Stimulated activated naive B cell treated with anti-CD40 and anti-IgM and Interleukin-4, amounts not matched to agents 10 μg/mL and 1 μg/mL and 100 μg/mL, for 72 hours (primary cell): Measurements from ENCODE around the gene C2orf15.

ENCODE experiments used
- ATAC-seq, 2 donors: fragments of 150-1000 bp; cut with Tn5 transposase; replicated peaks; 2 replicates each; pipeline ENCODE4 v1.10.0; 2021; ENCODE audit warnings: moderate library complexity in 1 of 2
- DNase-seq: peaks from one replicate; pipeline ENCODE4 v3.0.0; 2021
- H3K27ac Mint-ChIP-seq: one replicate; pipeline ENCODE4 v1.8.0; 2022; ENCODE audit warnings: mild to moderate bottlenecking, mixed read lengths
- H3K27me3 Mint-ChIP-seq, 2 donors: one replicate each; pipeline ENCODE4 v1.8.0; 2022; ENCODE audit warnings: mixed read lengths in 2 of 2
- H3K36me3 Mint-ChIP-seq, 2 donors: one replicate each; pipeline ENCODE4 v1.8.0; 2022; ENCODE audit warnings: mixed read lengths in 2 of 2, mild to moderate bottlenecking in 1 of 2
- H3K4me1 Mint-ChIP-seq, 2 donors: one replicate each; pipeline ENCODE4 v1.8.0; 2022; ENCODE audit warnings: mixed read lengths in 2 of 2, mild to moderate bottlenecking in 1 of 2
- H3K4me3 Mint-ChIP-seq, 2 donors: one replicate each; pipeline ENCODE4 v1.8.0; 2022; ENCODE audit warnings: mild to moderate bottlenecking in 2 of 2, mixed read lengths in 2 of 2, moderate library complexity in 1 of 2
- H3K9me3 Mint-ChIP-seq, 2 donors: one replicate each; pipeline ENCODE4 v1.8.0; 2022; ENCODE audit warnings: mixed read lengths in 2 of 2, mild to moderate bottlenecking in 1 of 2

C2orf15 gene

DNA sequence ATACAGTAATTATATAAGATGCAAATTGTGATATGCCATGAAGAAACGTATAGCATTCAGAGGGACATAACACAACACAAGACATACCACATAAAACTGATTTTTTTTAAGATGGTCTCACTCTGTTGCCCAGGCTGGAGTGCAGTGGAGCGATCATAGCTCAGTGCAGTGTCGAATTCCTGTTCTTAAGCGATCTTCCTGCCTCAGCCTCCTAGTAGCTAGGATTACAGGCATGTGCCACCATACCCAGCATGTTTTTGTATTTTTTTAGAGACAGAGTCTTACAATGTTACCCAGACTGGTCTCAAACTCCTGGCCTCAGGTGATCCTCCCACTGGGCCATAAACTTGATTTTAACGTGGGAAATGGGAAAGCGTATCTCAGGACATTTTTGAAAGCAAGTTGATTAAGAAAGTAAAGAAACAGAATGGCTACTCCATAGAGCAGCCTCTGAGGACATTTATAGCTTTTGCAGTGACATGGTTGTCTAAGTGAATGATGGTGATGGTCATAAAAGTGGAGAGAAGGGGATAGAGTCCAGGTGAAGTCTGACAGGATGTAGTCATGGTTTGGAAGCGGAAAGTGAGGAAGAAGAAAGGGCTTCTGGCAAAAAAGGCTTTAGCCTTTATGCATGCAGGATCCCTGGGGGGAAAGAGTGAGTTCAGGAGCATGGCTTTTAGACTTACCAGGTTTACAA, 10.8 kb downstream of the C2orf15 start:
- Mint-ChIP-seq H3K4me1 (peaks cover 25 to 27% of the 10 kb centered on the region in 2 donors), H3K36me3 (peaks cover 10 to 20% of the 10 kb centered on the region in 2 donors), H3K27ac (no peak overlapping the region), H3K9me3 (no peaks in the 10 kb centered on the region), H3K27me3 (no peaks in the 10 kb centered on the region), H3K4me3 (no peak overlapping the region)
- no peak for ATAC-seq
- DNase-seq = no peak

DNA sequence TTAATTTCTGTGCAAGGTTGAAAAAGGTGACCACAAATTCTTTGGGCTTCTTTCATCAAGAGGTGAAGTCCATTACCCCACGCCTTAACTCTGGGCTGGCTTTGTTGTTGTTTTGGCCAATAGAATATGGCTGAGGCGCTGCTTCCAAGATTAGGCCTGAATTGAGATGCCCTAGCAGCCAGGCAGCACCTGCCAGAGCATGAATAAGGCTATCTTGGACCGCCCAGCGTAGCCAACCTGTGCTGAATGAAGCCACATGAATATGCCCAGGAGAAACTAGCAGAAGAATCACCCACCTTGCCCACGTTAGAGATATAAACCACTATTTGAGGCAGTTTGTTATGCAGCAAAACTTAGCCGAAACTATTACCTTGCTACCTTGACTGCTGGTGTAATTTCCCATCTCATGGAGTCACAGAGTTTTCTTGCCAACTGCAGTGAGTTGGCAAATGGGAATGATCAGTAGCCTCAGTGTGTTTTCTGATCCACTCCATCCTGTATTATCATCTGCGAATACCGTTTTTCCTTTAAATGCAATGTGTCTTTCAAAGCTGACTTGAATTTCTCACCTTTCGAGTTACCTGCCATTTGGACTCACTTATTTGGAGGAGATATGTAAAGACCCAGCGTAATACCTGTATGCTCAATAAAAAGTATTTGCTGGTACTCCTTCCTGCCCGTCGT, 12.6 kb downstream of the C2orf15 start:
- Mint-ChIP-seq H3K9me3 (no peaks in the 10 kb centered on the region), H3K4me1 (peaks cover 31 to 34% of the 10 kb centered on the region in 2 donors), H3K27me3 (no peaks in the 10 kb centered on the region), H3K36me3 (peaks cover 18 to 29% of the 10 kb centered on the region in 2 donors), H3K27ac (peak overlapping the region; percentile 95), H3K4me3 (no peak overlapping the region)
- ATAC-seq = no peak
- no peak for DNase-seq

DNA sequence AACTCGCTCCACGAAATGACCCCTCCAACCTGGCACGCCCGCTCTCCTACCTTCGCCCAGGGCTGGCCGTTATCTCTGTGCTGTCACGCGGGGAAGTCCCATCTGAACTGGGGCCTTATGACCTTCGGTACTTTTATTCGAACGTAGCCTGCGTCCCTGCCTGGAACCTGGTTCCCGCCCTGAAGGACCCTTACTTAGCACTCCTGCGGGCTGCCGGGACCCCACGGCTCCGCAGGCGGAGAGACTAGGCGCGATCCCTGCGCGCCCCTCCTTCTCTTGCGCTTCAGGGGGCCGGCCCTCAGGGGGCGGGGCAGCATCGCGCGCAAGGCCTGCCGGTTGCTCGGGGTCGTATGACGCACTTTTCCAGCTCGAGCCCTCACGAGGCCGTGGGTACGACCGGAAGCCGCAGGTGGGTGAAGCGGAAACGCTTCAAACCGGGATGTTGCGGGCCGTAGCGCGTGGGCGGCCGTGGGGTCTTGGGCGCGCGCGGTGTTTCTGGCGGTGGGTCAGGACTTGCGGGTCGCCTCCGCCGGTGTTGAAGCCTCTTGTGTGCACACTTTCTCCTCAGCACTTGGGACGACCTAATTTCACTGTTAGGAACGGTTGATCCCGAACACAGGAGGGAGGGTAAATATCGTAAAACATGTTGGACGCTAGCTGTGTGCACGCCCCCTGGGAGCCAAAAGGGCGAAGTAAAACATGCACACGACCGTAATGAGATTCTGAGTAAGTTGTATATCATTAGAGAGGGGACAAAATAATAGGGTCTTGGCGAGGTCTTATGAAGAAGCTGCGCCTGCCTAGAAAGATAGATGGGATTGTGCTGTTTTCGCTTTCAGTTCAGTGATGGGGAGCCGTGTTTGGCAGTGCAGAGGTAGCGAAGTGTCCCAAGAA, 13.4 kb downstream of the C2orf15 start, which contains the start of the genes LIPT1 and TSGA10:
Gene LIPT1 (plus strand): TSS at position 325 of the 894 bp plus-strand sequence. CDS start 6,991 bp downstream, outside the sequence.
Gene TSGA10 (minus strand): TSS at position 300 of the 894 bp plus-strand sequence. CDS start 45,503 bp downstream, outside the sequence.
- H3K9me3 Mint-ChIP-seq = no peaks in the 10 kb centered on the region
- H3K4me1 Mint-ChIP-seq = peaks cover 39 to 42% of the 10 kb centered on the region in 2 donors
- peak within 1 kb of the TSS; percentile 95 for H3K27ac Mint-ChIP-seq
- ATAC-seq = peak; percentile 89 to 92
- peak; percentile 92 for DNase-seq
- peaks cover 20 to 34% of the 10 kb centered on the region in 2 donors for H3K36me3 Mint-ChIP-seq
- H3K27me3 Mint-ChIP-seq = no peaks in the 10 kb centered on the region
- no peak within 1 kb of the TSS for H3K4me3 Mint-ChIP-seq

DNA sequence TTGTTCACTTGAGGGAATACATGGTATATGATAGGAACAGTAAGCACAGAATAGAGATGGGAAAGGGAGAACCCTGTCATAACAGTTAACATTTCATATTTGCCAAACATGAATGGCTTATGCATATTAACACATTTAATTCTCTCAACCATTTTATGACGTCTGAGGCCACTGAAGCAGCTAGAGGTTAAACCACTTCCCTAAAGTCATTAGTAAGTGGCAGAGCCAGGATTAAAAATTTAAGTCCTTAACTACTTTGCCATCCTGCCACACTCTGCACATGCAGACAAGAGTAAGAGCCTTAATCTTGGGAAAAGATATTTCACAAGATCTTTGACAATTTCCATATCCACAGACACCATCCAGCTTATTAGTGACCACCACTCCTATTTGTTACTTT, 15.4 kb downstream of the C2orf15 start:
- no peaks in the 10 kb centered on the region for H3K27me3 Mint-ChIP-seq
- H3K4me3 Mint-ChIP-seq = peak overlapping the region; percentile 18 to 21
- peaks cover 22 to 35% of the 10 kb centered on the region in 2 donors for H3K36me3 Mint-ChIP-seq
- H3K27ac Mint-ChIP-seq = peak overlapping the region; percentile 59
- H3K9me3 Mint-ChIP-seq = no peaks in the 10 kb centered on the region
- H3K4me1 Mint-ChIP-seq = peaks cover 36 to 40% of the 10 kb centered on the region in 2 donors
- DNase-seq (no peak), ATAC-seq (peak; percentile 42 to 49)

DNA sequence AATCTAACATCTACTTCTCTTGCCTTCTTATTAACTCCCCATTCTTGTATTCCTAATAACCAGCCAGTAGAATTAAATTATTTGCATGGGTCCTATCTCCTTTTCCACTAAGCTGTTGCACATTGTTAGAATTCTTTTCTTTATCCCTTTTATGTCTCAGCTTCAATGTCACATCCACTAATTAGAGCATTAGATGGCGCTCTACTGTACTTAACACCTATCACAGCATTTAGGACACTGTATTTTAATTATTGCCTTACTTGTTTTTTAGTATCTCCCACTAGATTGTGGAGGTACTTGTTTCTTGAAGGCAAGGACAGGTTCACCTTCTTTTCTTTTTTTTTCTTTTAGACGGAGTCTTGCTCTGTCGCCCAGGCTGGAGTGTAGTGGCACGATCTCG, 17.1 kb downstream of the C2orf15 start:
- Mint-ChIP-seq H3K27me3 (no peaks in the 10 kb centered on the region), H3K36me3 (peaks cover 25 to 37% of the 10 kb centered on the region in 2 donors), H3K4me3 (no peak overlapping the region), H3K27ac (peak overlapping the region; percentile 43), H3K9me3 (no peaks in the 10 kb centered on the region), H3K4me1 (peaks cover 36 to 40% of the 10 kb centered on the region in 2 donors)
- DNase-seq (no peak), ATAC-seq (no peak)

DNA sequence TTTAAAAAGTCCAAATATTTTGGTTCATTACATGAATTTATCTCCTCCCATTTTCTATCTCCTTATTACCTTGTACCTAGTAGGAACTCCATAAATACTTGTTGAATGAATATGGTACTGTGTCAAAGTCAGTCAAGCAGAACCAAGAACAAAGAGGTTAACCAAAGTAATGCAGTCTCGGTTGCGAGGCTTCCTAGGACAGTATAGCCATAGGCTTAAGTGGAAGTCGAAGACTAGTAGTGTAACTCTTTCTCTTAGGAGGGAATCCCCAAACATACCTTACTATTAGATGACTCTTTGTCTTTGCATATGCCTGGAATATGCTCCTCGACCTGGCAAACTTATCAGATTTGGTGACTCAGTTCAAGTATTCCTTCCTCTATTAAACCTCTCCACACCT, 18.1 kb downstream of the C2orf15 start:
- ATAC-seq = no peak

DNA sequence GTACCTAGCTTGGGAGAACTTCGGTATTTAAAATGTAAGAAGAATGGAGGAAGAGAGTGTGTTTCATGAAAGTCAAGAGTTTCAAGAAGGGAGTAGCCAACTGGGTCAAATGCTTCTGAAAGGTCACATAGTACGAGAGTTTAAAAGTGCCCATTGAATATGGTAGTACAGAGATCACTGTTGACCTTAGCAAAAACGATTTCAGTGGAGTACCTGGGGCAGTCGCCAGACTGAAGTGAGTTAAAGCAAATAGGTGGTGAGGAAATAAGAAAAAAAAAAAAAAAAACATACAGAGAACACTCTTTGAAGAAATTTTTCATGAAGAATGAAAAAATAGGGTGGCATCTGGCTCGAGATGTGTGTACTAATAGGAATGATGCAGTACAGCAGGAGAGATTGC, 24.7 kb downstream of the C2orf15 start:
- Mint-ChIP-seq H3K4me3 (no peak overlapping the region), H3K9me3 (no peaks in the 10 kb centered on the region), H3K36me3 (peaks cover 20 to 42% of the 10 kb centered on the region in 2 donors), H3K27me3 (no peaks in the 10 kb centered on the region), H3K27ac (no peak overlapping the region), H3K4me1 (peaks cover 0 to 2% of the 10 kb centered on the region in 2 donors)
- peak in 1 of 2 donors; percentile 31 for ATAC-seq
- DNase-seq = no peak

More for the DNA sequence above, 18.1 kb downstream of the C2orf15 start:
- no peaks in the 10 kb centered on the region for H3K9me3 Mint-ChIP-seq
- no peak for DNase-seq
- H3K4me3 Mint-ChIP-seq = no peak overlapping the region
- H3K4me1 Mint-ChIP-seq = peaks cover 32 to 40% of the 10 kb centered on the region in 2 donors
- peak overlapping the region; percentile 94 for H3K27ac Mint-ChIP-seq
- H3K27me3 Mint-ChIP-seq = no peaks in the 10 kb centered on the region
- peaks cover 26 to 41% of the 10 kb centered on the region in 2 donors for H3K36me3 Mint-ChIP-seq

DNA sequence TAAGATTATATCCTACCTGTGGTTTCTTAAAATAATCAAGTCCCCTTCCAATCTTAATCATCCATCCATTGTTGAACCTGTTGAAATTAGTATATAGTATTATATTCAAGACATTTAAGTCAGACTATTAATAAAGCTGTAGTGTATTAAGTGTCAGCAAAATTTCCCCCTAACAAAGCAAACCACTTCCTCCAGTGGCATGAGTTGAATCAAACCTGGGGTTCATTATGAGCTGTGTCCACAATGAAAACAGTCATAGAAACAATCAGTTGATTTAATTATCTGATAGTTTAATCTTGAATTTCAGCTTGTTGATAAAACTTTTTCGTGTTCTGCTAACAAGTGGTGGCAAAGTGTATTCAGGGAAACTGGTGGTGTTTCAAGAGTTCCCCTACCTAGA, 28.0 kb downstream of the C2orf15 start:
- H3K27me3 Mint-ChIP-seq = no peaks in the 10 kb centered on the region
- peaks cover 17 to 48% of the 10 kb centered on the region in 2 donors for H3K36me3 Mint-ChIP-seq
- H3K4me1 Mint-ChIP-seq = peaks cover 7 to 13% of the 10 kb centered on the region in 2 donors
- H3K9me3 Mint-ChIP-seq = no peaks in the 10 kb centered on the region
- no peak overlapping the region for H3K27ac Mint-ChIP-seq
- no peak overlapping the region for H3K4me3 Mint-ChIP-seq
- ATAC-seq = peak; percentile 48 to 68
- DNase-seq = no peak

DNA sequence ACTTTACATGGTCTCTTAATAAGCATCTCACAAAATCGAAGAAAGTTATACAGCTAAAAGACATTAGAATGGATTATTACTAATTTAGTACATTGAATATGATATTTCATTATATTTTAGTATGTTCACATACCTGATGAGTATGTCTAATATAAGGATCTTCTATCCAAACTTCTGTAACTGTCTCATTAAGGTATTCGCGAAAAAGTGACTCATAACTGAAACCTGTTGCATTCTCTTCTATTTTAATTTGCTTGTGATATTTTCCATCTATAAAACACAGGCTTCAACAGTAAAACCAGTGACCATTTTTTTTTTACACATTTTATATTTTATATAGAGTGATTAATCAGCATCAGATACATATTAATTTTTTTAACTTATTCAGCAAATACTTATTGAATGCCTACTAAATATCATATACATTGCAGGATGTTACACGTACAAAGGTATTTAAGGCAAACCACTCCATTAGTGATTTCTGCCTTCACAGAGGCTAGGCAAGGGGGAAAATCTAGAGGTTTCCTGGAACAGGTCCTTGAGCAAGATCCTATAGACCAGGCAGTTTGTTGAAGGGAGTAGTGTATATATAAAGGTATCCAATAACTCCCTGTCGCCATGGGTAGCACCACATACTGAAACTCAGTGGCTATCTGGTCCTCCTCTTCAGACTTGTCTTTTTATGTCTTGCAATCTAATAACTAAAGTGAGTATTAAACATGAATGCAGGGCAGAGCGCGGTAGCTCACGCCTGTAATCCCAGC, 30.1 kb downstream of the C2orf15 start:
- ATAC-seq = no peak
- Mint-ChIP-seq H3K27ac (peak overlapping the region; percentile 25), H3K4me3 (no peak overlapping the region), H3K36me3 (peaks cover 13 to 50% of the 10 kb centered on the region in 2 donors), H3K4me1 (peaks cover 12 to 28% of the 10 kb centered on the region in 2 donors), H3K9me3 (no peaks in the 10 kb centered on the region), H3K27me3 (no peaks in the 10 kb centered on the region)
- DNase-seq = no peak

DNA sequence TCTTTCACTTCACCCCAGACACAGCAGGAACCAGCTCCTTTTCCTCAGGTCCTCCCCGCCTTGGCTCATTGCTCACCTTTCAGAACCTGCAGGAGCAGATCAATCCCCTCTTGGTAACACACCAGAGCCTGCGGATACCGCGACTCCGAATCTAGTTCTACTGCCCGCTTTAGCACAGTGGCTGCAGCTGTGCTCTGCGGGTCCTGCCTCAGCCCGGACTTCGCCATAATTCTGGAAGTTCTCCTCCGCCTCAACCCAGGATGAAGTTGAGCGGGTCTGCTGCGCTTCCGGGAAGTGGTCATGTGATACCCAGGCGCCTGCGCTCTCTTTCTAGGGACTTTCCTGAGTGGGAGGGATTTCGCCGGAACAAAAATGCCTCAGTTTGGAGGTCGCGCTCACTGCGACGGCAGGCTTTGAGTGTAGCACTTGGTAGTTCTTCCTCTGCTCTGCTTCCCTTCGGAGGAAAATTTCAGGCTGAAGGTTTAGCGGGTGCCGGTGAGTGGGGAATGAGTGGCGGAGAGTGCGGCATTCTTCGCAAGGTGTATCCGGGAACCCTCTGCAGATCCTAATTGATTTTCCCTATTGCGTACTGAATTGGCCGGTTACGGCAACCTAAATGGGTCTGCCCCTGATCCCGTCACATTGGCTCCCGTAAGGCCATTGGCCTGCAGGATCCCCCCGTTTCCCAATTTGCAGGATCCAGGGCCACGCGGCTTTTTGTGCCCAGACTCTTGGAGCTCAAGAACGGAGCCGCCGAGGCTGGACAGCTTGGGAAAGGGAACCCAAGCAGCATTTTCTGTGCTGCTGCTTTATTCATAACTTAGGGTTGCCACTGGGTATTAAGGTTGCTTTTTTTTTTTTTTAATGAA, 39.5 kb downstream of the C2orf15 start, which contains the start of the genes MITD1 and MRPL30:
Gene MITD1 (minus strand): TSS at position 304 of the 869 bp plus-strand sequence. CDS start 77 bp downstream, at position 227.
Gene MRPL30 (plus strand): TSS at position 430 of the 869 bp plus-strand sequence. CDS start 5,020 bp downstream, outside the sequence.
- peak within 1 kb of the TSS; percentile 98 for H3K27ac Mint-ChIP-seq
- H3K4me3 Mint-ChIP-seq = peak within 1 kb of the TSS; percentile 99 to 100
- peak; percentile 88 for DNase-seq
- H3K4me1 Mint-ChIP-seq = peaks cover 26 to 49% of the 10 kb centered on the region in 2 donors
- no peaks in the 10 kb centered on the region for H3K27me3 Mint-ChIP-seq
- peaks cover 17 to 26% of the 10 kb centered on the region in 2 donors for H3K36me3 Mint-ChIP-seq
- peak; percentile 96 to 97 for ATAC-seq
- no peaks in the 10 kb centered on the region for H3K9me3 Mint-ChIP-seq

DNA sequence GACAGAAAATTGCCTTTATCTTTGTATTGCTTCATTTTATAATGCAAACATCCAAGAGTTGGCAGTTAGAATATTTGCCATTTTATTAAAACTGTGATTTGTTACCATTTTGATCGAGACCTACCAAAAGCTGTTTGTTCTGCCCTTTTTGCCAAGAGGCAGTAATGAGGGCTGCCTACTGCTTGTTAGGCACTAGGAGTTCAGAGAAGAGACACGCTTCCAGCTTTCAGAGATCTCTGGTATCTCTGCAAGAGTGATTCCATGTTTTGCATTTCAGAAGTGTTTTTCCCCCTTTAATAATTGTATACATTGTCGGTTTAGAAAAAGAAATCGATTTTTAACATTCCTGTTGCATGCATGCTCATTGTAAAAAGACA, 40.1 kb downstream of the C2orf15 start:
- peak overlapping the region; percentile 99 to 100 for H3K4me3 Mint-ChIP-seq
- no peak overlapping the region for H3K27ac Mint-ChIP-seq
- no peaks in the 10 kb centered on the region for H3K27me3 Mint-ChIP-seq
- peaks cover 17 to 26% of the 10 kb centered on the region in 2 donors for H3K36me3 Mint-ChIP-seq
- no peak for ATAC-seq
- DNase-seq = no peak
- peaks cover 25 to 46% of the 10 kb centered on the region in 2 donors for H3K4me1 Mint-ChIP-seq
- H3K9me3 Mint-ChIP-seq = no peaks in the 10 kb centered on the region

DNA sequence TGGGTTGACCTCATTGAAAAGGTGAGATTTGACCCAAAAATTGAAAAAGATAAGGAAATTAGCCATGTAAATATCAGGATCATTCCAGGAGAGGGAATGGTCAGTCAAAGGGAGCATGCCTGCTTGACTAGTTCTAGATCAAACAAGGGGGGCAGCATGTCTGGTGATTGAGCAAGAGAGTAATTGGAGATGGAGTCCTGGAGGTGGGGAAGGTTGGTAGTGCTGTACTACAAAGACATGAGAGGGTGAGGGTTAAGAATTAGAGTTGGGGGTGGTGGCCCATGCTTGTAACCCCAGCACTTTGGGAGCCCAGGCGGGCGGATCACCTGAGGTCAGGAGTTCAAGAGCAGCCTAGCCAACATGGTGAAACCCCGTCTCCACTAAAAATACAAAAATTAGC, 41.5 kb downstream of the C2orf15 start:
- ATAC-seq (no peak), DNase-seq (no peak)
- H3K27ac Mint-ChIP-seq = no peak overlapping the region
- no peaks in the 10 kb centered on the region for H3K27me3 Mint-ChIP-seq
- peak overlapping the region; percentile 9 to 37 for H3K4me3 Mint-ChIP-seq
- H3K36me3 Mint-ChIP-seq = peaks cover 14 to 26% of the 10 kb centered on the region in 2 donors
- H3K9me3 Mint-ChIP-seq = no peaks in the 10 kb centered on the region
- H3K4me1 Mint-ChIP-seq = peaks cover 22 to 40% of the 10 kb centered on the region in 2 donors
